GM21515 (cell line): ENCODE results near the gene ATXN2.
"Not testable (repeated sequence)": the region's sequence is repeated elsewhere in the genome, so short reads cannot be mapped to it uniquely, and the experiment has no call there.

Source experiments
- ATAC-seq: cut with Tn5 transposase; IDR thresholded peaks from one replicate; pipeline ENCODE4 v1.9.1; 2021; ENCODE audit not compliant: unreplicated experiment

Gene ATXN2

DNA sequence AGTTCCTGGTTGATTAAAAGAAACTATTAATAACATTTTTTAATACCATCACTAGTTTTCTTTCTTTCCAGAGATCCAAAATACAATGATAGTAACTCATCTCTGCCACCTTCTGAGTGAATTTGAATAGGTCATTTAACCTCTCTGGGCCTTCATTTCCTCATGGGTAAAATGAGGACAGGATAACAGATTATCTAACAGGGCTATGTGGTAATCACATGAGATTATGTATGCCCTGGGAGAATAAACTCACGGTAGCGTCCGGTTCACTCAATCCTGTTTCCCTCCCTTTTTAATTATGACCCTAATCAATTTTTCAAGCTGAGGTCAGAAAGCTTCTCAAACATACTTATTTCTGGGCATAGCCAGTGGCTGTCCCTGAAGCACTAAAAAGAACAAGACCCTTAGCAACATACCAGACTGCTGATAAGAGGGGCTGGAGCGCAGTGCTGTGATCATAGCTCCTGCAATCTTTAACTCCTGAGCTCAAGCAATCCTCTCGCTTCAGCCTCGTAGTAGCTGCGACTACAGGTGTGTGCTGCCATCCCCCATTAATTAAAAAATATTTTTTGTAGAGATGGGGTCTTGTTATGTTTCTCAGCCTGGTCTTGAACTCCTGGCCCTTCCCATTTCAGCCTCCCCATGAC is 24.2 kb downstream of the ATXN2 start:
- no peak for ATAC-seq

DNA sequence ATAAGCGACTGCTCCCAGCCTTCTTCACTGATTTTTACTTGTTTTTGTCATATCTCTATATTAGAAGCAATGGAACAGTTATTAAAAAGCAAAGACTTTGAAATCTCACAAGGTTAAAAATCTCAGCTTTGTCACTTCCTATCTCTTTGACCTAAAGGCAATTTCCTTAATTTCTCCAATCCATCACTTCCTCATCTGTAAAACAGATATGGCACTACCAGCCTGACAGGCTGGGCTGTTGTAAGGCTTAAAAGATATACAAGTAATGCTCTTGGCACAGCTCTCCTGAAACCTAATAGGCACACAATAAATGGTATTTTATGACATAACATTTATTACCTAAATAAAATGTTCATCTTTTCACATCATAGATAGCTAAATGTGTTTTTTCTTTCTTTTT is 25.6 kb downstream of the ATXN2 start:
- ATAC-seq: no peak

DNA sequence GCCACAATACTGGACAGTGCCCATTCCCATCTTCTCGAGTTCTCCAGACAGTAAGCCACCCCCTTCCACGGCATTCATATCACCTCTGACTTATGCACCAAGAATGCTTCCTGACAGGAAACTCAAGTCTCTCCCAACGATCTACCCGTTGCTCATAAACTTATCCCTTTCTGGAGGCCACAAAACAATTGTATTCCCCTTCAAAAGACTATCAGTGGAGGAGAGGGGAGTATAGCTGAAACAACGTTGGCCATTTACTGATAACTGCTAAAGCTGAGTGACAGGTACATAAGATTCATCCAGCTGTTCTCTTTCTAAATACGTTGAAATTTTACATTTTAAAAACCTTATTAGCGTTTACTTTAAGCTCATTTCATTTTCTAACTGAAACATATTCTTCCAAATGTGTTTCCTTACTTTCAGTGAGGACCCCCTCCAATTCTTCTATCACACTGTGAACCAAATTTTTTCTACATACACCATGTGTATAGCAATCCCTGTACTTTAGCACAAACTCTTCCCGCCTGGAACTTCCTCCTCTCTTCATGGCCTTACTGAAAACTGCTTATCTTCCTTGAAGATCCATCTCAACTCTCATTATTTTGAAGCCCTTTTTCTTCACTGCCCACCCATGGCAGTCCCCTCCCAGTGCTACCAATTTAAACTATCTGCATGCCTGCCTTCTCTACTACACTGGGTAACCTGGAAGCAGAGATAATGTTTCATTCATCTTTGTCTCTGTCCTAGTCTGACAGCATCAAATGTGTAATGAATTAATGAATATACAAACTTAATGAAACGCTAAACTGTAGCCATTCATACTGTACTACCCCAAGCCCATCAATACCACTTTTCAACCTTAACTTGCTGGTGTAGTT is 28.8 kb downstream of the ATXN2 start:
- ATAC-seq: no peak

DNA sequence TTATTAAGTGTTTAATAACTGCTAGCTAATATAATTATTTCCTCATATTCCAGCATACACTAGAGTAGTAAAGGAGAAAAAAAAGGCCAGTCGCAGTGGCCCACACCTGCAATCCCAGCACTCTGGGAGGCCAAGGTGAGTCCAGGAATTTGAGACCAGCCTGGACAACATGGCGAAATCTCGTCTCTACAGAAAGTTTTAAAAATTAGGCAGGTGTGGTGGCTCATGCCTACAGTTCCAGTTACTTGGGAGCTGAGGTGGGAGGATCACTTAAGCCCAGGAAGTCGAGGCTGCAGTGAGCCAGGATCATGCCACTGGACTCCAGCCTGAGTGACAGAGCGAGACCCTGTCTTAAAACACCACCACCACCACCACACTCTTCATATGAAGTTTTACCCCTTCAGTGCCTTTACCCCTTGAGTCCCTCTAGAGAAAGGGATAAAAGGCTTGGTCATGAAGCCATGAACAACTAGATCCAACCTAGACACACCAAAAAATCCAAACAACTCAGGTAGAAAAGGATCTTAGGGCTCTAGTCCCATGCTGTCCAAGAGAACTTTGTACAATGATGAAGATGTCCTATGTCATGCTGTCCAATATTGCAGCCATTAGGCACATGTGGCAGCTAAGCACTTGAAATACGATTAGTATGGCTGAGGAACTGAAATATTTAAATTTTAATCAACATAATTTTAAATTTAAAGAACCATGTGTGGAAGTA is 29.6 kb downstream of the ATXN2 start:
- no peak for ATAC-seq

DNA sequence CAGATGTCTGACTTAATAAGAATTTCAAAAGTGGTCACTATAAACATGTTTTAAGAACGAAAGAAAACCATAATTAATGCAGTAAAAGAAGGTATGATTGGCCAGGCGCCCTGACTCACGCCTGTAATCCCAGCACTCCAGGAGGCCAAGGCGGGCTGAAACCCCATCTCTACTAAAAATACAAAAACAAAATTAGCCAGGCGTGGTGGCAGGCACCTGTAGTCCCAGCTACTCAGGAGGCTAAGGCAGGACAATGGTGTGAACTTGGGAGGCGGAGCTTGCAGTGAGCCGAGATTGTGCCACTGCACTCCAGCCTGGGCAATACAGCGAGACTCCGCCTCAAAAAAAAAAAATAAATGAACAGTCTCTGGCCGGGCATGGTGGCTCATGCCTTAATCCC is 38.3 kb downstream of the ATXN2 start:
- ATAC-seq: not testable (repeated sequence)

DNA sequence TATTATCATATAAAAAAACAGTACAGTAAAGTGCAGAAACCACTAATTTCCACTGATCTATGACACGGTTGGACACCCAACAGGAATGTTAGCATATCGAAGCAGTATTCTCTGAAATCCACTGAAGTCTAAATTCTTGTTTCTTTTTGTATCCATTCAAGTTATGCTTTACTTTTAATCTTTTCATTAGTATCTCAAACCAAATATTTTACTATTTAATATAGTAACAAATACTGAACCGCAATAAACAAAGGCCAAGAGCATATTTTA is 41.1 kb downstream of the ATXN2 start:
- ATAC-seq: no peak

DNA sequence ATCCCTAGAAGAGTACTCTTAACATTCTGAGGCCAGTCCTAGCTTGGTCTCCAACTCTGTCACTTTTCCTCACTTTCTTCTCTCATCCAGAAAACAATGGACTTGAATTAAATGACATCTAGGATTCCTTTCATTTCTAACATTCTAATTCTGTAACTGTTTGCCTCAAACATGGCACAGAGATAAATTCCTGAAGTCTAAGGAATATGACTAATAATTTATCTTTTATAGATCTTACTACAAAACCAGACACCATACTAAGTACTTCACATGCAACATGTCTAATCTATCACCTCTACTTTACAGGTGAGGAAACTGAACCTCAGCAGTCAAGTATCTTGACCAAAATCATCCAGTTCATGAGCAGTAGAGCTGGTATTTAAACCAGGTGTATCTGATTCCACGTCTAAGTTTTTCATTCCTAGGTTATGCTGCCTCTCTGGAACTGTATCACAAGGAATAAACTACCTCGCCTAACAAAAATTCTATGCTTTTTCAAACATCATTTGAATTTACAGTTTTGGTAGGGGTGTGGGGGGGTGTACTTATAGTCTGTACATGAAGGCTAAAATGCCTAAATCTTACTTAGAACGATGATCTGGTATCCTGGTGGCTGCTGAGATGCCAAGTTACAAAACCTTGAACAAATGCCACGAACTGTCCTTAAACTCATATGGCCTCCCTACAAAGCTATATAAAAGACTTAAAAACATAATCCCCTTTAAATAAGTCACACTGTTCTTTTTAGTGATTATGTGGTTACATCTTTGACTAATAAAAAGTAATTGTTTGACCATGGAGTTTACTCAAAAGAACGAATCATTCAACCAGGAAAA is 41.6 kb downstream of the ATXN2 start:
- ATAC-seq: no peak

DNA sequence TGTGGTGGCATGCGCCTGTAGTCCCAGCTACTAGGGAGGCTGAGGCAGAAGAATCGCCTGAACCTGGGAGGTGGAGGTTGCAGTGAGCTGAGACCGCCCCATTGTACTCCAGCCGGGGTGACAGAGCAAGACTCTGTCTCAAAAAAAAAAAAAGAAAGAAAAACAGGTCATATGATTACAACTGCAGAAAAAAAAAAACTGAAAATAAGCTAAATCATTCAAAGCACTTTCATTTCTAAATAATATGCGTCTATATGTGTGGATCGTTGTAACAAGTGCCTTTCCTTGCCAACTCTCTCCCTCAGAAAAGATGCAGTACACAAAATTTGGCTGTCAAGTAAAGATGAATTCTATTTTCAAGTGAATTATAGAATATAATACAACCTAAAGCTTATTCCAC is 42.4 kb downstream of the ATXN2 start:
- ATAC-seq: no peak

DNA sequence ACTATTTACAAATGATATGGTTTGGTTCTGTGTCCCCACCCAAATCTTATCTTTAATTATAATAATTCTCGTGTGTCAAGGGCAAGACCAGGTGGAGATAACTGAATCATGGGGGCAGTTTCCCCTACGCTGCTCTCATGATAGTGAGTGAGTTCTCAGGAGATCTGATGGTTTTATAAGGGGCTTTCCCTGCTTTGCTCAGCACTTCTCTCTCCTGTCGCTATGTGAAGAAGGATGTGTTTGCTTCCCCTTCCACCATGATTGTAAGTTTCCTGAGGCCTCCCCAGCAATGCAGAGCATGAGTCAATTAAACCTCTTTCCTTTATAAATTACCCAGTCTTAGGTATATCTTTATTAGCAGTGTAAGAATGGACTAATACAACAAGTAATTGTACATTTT is 43.8 kb downstream of the ATXN2 start:
- ATAC-seq: not testable (repeated sequence)

DNA sequence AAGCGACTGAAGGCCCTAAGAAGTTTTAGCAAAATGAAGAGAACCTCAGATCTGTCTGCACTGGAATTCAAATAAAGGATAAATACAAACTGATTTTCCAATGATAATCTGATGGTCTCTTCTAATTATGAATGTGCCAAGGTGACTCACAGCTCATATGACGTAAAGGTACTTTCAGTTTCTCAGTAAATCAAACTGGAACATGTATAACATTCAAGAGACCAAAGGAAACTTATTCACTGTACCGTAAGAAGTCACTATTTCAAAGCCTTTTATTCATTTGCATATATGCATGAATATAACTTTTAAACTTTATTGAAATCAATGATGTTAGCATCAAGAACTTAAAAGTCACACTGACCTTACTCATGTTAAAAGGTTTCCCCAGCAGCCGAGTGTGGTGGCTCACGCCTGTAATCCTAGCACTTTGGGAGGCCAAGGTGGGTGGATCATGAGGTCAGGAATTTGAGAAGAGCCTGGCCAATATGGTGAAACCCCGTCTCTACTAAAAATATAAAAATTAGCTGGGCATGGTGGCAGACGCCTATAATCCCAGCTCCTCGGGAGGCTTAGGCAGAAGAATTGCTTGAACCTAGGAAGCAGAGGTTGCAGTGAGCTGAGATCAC is 52.2 kb downstream of the ATXN2 start:
- ATAC-seq: no peak

DNA sequence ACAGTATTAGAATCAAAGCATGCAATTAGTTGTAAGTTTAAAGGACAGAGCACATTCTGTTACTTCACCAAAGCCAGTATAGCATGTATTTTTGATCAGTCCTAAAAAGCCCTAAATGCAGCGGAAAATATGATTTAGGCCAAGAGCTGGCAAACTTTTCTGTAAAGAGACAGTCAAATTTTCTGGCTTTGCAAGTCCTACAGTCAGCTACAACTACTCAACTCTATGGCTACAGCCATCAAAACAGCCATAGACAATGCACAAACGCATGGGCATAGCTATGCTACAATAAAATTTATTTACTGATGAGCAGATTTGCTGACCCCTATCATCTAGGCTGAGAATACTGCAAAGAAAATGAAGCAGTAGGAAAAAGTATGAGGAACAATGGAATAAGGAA is 52.9 kb downstream of the ATXN2 start:
- no peak for ATAC-seq

DNA sequence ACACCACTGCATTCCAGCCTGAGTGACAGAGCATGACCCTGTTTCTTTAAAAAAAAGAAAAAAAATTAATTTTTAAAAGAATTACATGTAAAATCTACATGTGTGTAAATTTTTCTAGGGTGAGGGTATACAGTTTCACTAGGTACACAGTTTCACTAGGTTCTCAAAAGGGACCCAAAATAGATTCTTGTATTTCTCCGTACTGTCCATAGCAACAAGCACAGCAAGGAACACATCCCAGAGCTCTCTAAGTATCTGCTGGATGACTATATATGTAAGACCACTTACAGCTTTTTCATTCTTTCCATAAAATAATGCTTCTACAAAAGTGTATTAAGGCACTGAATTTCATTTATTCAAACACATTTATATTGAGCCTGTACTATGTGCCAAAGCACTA is 55.1 kb downstream of the ATXN2 start:
- ATAC-seq: no peak

DNA sequence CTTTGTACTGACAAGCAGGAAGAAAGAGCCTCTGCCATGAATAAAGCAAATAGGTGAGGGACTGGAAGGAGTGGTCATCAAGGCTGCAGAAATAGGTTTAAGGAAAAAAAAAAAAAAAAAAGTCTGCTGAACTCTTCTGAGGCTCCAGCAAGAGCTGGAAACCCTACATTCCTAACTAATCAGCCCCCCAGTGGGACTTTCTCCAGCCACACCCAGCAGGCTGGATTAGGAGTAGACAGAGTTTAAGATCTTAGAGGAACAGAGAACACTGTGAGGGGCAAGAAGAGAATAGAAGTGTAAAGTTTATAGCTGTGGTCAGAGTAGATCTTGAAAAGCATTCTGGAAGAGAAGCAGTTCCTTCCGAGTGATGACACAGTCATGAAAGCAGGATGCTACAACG is 66.4 kb downstream of the ATXN2 start:
- no peak for ATAC-seq

DNA sequence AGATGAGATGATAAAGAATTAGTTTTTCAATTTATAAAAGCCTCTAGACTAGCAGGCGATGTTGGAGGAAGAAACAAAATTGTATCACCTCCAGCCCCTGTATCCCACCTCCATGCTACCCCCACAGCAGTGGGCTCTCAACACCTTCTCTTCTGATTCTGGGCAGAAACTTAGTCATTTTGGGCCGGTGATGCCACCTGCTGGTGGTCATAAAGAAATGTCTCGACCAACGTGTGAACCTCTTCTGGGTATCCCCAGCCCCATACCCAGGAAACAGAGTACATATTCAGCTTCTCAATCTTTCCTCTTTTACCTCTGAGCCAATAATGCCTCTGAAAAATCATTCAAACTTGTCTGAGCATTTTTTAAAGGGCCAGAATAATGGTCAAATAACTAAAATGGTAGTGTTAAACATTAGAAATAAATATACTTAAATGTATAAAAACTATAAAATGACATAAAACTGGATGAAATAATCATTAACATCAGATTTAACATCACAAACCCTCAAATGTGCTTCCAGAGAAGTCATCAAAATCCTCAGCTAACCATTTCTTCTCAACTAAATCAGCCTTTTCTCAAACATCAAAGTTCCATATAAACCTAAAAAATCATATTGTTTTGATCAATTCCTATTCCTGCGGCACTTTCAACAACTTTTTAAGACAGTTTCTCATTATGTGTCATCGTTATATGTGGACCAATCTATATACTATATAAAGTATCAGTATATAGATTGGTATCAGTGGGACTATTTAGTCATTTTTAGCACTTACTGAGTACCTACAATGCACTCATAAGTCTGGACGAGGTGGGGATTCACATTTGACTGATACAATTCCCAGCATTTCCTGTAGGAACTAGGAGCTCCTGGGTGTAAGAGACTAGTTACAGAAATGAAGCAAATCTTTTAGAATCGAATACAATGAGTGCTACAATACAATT is 69.4 kb downstream of the ATXN2 start:
- ATAC-seq: no peak

DNA sequence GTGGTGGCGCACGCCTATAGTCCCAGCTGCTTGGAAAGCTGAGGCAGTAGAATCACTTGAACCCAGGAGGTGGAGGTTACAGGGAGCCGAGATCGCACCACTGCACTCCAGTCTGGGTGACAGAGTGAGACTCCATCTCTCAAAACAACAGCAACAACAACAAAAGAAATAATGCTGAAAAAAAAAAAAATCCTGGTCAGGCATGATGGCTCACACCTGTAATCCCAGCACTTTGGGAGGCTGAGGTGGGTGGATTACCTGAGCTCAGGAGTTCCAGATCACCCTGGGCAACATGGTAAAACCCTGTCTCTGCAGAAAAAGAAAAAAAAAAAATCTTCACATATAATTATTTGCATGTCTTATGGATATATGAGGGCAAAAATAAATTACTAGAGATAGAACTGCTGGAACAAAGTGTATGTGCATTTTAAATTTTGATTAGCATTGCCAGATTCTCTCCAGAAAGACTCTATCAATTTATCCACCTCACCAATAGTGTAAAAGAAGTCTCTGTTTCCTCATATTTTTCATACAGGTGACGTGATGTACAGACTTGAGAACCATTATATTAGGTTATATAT is 75.4 kb downstream of the ATXN2 start:
- no peak for ATAC-seq

DNA sequence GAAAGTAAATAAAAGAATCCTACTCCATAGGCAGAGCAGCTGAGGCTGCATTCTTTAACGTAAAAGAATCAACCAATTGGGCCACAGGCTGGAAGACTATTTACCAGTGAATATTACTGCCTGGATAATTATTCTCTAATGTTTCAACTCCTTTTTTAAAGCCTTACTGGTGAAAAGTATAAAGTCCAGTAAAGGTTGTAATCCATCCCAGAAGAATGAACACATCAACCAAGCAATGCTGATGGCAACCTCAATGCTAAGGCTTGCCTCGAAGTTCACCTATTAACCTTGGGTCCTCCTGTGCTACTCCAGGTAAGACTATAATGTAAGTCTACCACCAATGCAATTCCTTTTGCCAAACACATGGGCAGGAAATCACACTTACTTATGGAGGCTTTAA is 77.3 kb downstream of the ATXN2 start:
- ATAC-seq: no peak

DNA sequence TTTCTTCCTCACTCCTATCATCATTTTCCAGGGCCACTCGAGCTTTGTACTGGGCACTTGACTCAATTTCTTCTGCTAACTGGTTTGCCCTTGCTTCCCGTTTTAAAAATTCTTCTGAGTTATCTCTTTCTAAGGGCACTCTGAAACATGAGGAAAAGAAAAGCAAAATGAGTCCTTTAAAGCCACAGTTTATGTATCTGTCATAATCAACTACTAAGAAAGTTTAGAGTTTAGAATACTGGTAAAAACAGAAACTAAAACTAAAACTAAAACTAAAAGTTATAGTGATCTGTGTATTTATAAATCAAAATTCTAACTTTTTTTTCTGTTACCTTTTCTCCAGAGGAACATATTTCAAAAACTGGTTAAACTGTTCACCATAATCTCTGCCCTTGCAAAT is 79.2 kb downstream of the ATXN2 start:
- no peak for ATAC-seq

DNA sequence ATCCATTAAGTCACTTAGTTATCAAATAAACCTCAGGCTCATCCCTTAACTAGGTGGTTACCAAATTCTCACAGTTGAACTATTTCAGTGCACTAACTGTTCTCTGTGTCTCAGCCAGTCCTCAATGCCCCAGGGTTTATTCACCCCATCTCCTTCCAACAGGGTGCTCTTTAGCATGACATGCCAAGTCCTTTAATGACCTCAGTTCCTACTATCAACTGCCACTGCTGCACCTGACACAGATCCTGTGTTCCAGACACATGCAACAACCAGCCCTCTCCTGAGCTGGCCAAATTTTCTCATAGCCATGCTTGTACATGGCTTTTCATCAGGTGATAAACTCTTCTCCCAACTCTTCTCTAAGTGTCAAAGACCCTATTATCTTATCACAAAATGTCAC is 80.0 kb downstream of the ATXN2 start:
- no peak for ATAC-seq

DNA sequence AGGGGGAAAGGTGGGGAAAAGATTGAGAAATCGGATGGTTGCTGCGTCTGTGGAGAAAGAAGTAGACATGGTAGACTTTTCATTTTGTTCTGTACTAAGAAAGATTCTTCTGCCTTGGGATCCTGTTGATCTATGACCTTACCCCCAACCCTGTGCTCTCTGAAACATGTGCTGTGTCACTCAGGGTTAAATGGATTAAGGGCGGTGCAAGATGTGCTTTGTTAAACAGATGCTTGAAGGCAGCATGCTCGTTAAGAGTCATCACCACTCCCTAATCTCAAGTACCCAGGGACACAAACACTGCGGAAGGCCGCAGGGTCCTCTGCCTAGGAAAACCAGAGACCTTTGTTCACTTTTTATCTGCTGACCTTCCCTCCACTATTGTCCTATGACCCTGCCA is 91.4 kb downstream of the ATXN2 start:
- not testable (repeated sequence) for ATAC-seq
